Activated CD8-positive, alpha-beta memory T cell treated with anti-CD3 and anti-CD28 coated beads, Interleukin-2, amount 50 U/mL, for 24 hours (primary cell): ENCODE data around the gene MARK2.

Source experiments
- DNase-seq: peaks from one replicate; pipeline ENCODE4 v3.0.0-alpha.2; 2020; ENCODE audit errors: extremely low read depth

The MARK2 gene

GRCh38 chr11:63882555-63883242, 43.8 kb downstream of the MARK2 start:
- DNase-seq = no peak

- no peak for DNase-seq
Observed at GRCh38 chr11:63883791-63884190, 44.9 kb downstream of the MARK2 start.

GRCh38 chr11:63884196-63884932, 45.5 kb downstream of the MARK2 start:
- no peak for DNase-seq

- DNase-seq = no peak
Observed at GRCh38 chr11:63887386-63887999, 48.6 kb downstream of the MARK2 start.

GRCh38 chr11:63888170-63889086, 49.5 kb downstream of the MARK2 start:
- peak; percentile 18 for DNase-seq

- no peak for DNase-seq
Observed at GRCh38 chr11:63889344-63889743, 50.4 kb downstream of the MARK2 start.

- DNase-seq = no peak
Observed at GRCh38 chr11:63890368-63890767, 51.5 kb downstream of the MARK2 start.

GRCh38 chr11:63892228-63892627, 53.3 kb downstream of the MARK2 start:
- no peak for DNase-seq

GRCh38 chr11:63893355-63893754, 54.4 kb downstream of the MARK2 start:
- DNase-seq = no peak

GRCh38 chr11:63896071-63896470, 57.2 kb downstream of the MARK2 start:
- no peak for DNase-seq

GRCh38 chr11:63897459-63898146, 58.7 kb downstream of the MARK2 start:
- no peak for DNase-seq

- DNase-seq = no peak
Observed at GRCh38 chr11:63901660-63902059, 62.8 kb downstream of the MARK2 start.

GRCh38 chr11:63903884-63904283, 65.0 kb downstream of the MARK2 start:
- DNase-seq = no peak

GRCh38 chr11:63904743-63905142, 65.8 kb downstream of the MARK2 start:
- no peak for DNase-seq

GRCh38 chr11:63905179-63905578, 66.3 kb downstream of the MARK2 start:
- no peak for DNase-seq

GRCh38 chr11:63906087-63906486, 67.2 kb downstream of the MARK2 start:
- DNase-seq = no peak

GRCh38 chr11:63906585-63906984, 67.7 kb downstream of the MARK2 start:
- DNase-seq = no peak

GRCh38 chr11:63907063-63907462, 68.2 kb downstream of the MARK2 start:
- DNase-seq = no peak

GRCh38 chr11:63907808-63908530, 69.1 kb downstream of the MARK2 start:
- no peak for DNase-seq

- no peak for DNase-seq
Observed at GRCh38 chr11:63908631-63909401, 69.9 kb downstream of the MARK2 start.
